Measurements from ENCODE around the gene CCDC85C.

Gene CCDC85C

DNA sequence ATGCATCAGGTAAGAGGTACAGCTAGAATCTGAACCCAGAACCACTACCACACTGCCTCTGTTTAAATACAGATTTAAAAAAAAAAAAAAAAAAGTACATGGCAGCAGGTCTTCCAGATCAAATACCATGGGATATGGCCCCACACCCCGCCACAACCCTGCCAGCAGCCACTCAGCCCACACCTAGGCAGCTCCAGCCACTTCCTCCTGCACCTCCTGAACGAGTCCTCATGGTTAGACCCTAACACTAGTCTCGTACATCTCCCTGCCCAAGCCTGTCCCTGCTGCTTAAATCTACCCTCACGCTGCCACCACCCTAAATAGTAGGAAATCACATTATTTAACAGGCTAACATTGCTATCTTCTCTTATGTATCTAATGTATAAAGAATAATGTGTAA, 135.9 kb downstream of the CCDC85C start:
- no peak for DNase-seq (ENCODE audit: extremely low read depth, low read depth)
- TF ChIP-seq, protein P1, sequence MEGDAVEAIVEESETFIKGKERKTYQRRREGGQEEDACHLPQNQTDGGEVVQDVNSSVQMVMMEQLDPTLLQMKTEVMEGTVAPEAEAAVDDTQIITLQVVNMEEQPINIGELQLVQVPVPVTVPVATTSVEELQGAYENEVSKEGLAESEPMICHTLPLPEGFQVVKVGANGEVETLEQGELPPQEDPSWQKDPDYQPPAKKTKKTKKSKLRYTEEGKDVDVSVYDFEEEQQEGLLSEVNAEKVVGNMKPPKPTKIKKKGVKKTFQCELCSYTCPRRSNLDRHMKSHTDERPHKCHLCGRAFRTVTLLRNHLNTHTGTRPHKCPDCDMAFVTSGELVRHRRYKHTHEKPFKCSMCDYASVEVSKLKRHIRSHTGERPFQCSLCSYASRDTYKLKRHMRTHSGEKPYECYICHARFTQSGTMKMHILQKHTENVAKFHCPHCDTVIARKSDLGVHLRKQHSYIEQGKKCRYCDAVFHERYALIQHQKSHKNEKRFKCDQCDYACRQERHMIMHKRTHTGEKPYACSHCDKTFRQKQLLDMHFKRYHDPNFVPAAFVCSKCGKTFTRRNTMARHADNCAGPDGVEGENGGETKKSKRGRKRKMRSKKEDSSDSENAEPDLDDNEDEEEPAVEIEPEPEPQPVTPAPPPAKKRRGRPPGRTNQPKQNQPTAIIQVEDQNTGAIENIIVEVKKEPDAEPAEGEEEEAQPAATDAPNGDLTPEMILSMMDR (IDR thresholded peaks at IDR 0.05; ENCODE audit: low read depth, low read length), result no peak

DNA sequence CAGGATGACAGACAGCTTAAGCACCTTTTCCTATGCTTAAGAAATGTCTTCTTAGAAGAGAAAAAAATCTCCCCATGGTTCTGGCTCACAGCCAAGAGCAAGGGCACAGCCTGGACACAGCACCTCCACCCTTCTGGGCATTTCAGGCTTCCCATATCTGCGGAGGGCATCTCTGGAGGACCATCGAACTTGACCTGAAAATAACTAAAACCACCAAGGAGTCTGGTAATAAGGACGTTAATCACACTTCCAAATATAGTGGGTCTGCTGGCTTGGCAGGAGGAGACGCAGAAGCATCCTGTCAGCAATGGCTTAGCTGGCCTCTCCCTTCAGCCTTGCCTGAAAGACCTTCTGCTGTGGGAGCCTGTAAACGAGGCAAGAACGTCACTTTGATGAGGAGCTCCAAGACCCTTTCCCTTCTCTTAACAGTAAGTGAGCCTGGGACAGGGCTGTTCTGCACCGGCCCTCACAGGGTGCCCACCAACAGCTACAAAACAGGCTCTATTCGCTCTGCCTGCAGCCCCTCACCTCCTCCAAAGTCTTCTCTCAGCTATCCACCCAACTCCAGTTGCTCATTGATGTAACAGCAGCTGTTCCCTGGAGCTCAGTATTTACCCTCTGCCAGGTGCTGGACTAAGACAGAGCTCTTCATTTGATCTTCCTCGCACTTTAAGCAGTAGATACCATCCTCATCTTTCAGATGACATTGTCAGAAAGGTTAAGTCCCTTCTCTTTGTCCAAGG, 136.5 kb downstream of the CCDC85C start:
- no peak for DNase-seq (ENCODE audit: extremely low read depth, low read depth)
- TF ChIP-seq, protein P1 (IDR thresholded peaks at IDR 0.05; ENCODE audit: low read depth, low read length), result no peak

DNA sequence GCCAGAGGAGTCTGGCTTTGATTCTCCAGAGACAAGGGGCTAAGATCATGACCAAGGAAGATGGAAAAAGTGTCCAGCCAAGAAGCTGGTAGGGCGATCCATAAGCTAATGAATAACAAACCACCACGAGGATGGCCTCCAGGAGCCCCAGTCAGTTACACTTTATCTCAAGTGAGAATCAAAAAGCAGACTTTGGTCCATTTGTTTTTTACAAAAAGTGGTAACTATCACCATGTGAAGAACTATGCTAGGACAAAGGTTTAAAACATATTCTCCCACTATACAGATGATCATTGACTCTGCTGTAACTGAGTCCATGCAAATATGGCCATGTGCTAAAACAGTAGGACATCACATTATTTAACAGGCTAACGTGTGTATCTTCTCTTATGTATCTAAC, 137.2 kb downstream of the CCDC85C start:
- TF ChIP-seq, protein P1 (IDR thresholded peaks at IDR 0.05; ENCODE audit: low read depth, low read length), result no peak
- DNase-seq (ENCODE audit: extremely low read depth, low read depth), result no peak

DNA sequence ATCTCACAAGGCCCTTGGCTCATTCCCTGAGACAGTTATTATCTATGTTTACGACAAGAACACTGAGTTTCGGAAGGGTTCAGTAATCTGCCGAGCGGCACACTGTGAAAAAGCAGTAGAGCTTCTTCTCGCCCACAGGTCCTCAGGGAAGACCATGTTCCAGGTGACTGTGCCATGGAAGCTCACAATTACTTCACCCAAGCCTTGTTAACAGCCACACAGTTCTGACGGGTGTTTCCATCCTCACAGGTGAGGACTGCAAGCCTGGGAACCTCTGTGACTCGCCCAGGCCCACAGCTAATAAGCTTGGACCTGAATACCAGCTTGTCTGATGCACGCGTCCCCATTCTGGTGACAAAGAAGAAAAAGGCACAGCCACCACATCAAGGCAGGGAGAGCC, 138.7 kb downstream of the CCDC85C start:
- TF ChIP-seq, protein P1 (IDR thresholded peaks at IDR 0.05; ENCODE audit: low read depth, low read length), result no peak
- no peak for DNase-seq (ENCODE audit: extremely low read depth, low read depth)

DNA sequence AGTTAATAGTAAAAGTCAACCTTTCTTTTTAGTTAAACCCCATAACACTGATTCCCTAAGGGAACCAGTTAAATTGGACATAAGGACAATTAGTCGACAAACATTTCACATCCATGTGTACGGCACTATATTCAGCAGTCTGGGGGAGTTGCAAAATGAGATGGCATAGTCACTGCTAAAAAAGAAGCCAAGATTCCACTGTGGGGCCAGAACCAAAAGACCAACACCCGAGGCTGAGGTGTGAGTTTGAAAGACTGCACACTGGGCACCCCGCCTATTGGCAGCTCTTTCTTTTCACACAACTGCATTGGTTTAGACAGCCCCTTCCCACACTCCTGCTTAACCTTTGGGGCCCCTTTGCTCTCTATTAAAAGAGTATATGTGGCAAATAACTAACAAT, 140.0 kb downstream of the CCDC85C start:
- TF ChIP-seq, protein P1 (IDR thresholded peaks at IDR 0.05; ENCODE audit: low read depth, low read length), result no peak
- DNase-seq (ENCODE audit: extremely low read depth, low read depth), result no peak

DNA sequence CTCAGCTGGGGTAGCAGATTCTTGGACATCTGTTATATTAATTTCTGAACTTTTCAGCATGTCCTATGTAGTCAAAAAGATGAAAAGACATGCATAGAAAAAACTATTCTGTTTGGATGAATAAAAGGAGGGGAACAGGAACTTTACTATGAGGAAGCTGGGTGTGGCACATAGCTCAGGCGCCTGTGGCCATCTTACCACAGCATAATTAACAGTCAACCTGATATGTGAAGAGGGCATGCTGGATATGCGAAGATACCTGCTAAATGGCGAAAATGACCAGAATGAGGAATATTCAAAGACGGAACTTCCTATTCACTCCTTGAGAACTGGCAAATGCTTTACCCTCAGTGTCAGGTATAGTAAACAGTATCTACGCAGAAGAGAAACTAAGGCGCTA, 141.8 kb downstream of the CCDC85C start:
- DNase-seq (ENCODE audit: extremely low read depth, low read depth), result no peak
- TF ChIP-seq, protein P1 (IDR thresholded peaks at IDR 0.05; ENCODE audit: low read depth, low read length), result no peak

DNA sequence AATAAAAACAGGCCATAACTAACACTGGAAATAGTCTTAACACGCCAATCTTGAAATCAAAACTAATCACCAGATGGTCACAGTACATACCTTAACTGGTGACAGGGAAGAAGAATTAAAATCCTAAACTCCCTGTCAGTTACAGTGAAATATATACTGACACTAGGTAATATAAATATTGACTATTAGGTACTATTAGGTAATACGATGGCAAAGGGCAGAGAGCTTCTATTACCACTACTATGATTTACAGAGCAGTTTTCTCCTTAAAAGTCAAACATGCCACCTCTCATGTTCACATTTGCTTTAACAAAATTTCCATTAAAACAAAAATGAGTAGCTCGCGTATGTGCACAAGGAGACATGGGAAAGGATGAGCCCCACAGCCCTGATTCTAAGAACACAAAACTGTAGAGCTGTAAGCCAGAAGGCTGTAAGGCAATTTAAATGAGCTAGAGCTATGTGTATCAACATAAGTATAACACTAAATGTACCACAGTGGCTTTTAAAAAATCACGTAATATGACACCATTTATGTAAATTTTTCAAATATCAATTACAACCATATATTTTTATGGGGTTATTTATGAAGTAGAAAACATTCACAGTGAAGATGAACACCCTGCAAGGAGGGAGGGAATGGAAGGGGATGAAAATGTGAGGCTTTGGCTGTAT, 142.5 kb downstream of the CCDC85C start:
- TF ChIP-seq, protein P1 (IDR thresholded peaks at IDR 0.05; ENCODE audit: low read depth, low read length), result no peak
- no peak for DNase-seq (ENCODE audit: extremely low read depth, low read depth)

Measured in AG09319 (cell line).